Measurements from ENCODE around the gene EIF3J. TPM values are rescaled to one million over a fixed set of nuclear protein-coding genes. Genes with fewer than 3 reads are reported as not detected.
A peak's percentile ranks its signal among the peaks of the same experiment; 100 is the strongest.
"Not testable (repeated sequence)": the region's sequence is repeated elsewhere in the genome, so short reads cannot be mapped to it uniquely, and the experiment has no call there.

Gene EIF3J
- total and polyA plus RNA-seq, 9 donors = 38.6 to 101 (median 93.0) TPM

DNA sequence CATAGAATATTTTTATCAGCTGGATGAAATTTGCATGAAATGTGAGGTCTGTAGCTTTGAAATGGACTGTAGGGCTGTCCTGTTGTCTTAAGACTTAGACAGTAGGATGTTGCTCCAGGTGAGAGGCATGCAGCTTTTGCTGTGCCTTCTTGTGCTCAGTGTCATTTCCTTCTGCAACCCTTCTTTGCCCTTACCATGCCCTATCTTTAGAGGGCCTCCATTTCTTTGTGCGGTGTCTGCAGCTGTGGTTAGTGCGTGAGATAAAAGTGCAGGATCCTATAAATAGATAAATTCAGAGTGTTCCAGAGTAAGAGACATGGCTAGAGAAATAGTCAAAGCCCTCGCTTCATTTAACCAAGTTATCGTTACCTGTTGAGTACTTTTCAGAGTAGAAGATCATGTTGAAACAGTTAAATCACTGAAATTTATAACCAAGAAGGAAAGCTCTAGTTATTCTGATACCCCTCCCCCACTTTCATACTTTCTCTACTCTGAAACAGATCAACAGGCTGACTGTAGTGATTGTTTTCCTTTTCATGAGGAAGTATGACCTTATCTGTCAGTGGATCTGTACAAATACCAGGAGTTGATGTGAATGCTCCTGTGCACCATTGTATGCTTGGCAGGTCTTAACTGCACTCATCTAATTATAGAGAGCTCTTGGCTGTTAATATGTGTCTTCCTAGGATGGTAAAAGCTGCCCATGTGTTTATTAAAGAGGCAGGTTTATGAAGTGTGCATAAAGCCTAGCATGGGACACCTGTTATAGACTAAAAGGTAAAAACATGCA is 18.2 kb downstream of the EIF3J start:
- peaks cover 2% of the 10 kb centered on the region for H3K4me1 ChIP-seq (ENCODE audit: control insufficient read depth, insufficient read depth, low read length)
- no peaks in the 10 kb centered on the region for H3K27me3 ChIP-seq (ENCODE audit: control insufficient read depth, insufficient read depth, low read length)
- H3K27ac ChIP-seq (ENCODE audit: low read length) = no peak overlapping the region
- no peak overlapping the region for H3K4me3 ChIP-seq (ENCODE audit: low read length)
- H3K36me3 ChIP-seq (ENCODE audit: control insufficient read depth, insufficient read depth, low read length) = peaks cover 48% of the 10 kb centered on the region
- no peak for DNase-seq
- H3K9me3 ChIP-seq (replicated peaks; ENCODE audit: control insufficient read depth, low read depth, low read length) = no peaks in the 10 kb centered on the region
- no CpG with 5 or more reads among the region's 4 CpGs for WGBS (ENCODE audit: insufficient coverage)

DNA sequence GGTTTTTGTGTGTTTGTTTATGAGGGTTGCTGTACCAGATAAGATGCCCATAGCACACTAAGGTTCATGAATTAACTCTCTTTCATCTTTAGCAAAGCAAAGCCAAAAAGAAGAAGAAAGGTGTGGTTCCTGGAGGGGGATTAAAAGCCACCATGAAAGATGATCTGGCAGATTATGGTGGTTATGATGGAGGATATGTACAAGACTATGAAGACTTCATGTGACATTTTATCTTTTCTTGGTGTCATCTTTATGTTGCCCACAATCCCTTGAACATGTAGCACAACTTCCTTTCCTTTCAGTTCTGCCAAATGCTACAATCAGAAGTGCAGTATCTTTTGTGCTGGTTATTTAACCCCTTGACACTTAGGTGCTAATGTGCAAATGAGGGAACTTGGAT is 24.0 kb downstream of the EIF3J start:
- not testable (repeated sequence) for H3K4me1 ChIP-seq (ENCODE audit: control insufficient read depth, insufficient read depth, low read length); DNase-seq; H3K27me3 ChIP-seq (ENCODE audit: control insufficient read depth, insufficient read depth, low read length); H3K9me3 ChIP-seq (replicated peaks; ENCODE audit: control insufficient read depth, low read depth, low read length); H3K27ac ChIP-seq (ENCODE audit: low read length); H3K4me3 ChIP-seq (ENCODE audit: low read length)
- H3K36me3 ChIP-seq (ENCODE audit: control insufficient read depth, insufficient read depth, low read length) = peaks cover 67% of the 10 kb centered on the region

DNA sequence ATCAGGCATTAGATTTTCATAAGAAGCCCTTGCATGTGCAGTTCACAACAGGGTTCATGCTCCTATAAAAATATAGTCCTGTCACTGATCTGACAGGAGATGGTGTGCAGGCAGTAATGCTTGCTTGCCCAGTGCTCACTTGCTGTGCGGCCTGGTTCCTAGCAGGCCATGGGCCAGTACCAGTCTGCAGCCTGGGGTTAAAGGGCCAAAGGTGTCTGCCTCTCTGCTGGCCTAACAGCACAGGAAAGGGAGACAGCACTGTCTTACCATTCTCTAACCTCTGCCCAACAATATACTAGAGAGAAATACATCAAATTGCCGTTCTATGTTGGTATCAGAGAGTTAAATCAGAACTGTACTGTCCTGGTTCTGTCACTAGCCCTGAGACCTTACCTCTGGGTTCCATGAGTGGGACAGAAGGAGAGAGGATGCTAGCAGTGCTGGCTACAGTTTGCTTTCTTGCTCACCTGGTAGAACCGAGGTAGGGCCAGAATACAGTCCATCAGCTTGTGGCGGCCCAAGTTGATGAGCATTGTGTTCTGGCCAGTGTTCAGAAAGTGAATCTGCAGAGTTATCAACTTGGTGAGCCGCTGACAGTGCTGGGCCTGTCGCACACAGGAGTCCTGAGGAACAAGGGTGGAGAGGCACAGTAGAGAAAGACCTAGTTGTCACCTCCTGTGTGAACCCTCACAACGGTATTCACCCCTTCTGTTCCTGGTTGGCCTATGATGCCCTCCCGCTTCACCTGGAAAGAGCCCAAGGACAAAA is 28.6 kb downstream of the EIF3J start:
- Histone ChIP-seq H3K27ac (ENCODE audit: low read length) (no peak overlapping the region), H3K4me1 (ENCODE audit: control insufficient read depth, insufficient read depth, low read length) (no peaks in the 10 kb centered on the region), H3K9me3 (replicated peaks; ENCODE audit: control insufficient read depth, low read depth, low read length) (peaks cover 8% of the 10 kb centered on the region), H3K4me3 (ENCODE audit: low read length) (no peak overlapping the region), H3K36me3 (ENCODE audit: control insufficient read depth, insufficient read depth, low read length) (peaks cover 63% of the 10 kb centered on the region), H3K27me3 (ENCODE audit: control insufficient read depth, insufficient read depth, low read length) (no peaks in the 10 kb centered on the region)
- WGBS (ENCODE audit: insufficient coverage) = 100% methylated on average over 7 of the region's 8 CpGs
- no peak for DNase-seq

DNA sequence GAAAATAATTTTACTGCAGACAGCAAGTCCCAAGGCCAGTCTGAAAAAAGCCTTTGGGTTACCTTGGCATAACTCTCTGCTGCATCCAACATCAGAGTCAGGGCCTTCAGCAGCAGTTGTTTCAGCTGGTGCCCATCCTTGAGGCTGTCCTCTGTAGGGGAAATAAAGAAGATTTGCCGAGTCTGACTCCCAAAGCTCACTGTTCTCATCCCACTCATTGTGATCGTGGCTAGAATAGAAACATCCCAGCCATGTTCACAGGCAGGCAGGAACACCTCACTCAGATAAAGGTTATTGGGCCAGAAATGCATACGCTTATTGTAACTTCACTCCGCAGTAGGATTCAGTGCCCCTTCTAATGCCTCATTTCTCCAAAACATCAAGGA is 29.2 kb downstream of the EIF3J start:
- H3K27ac ChIP-seq (ENCODE audit: low read length) = no peak overlapping the region
- DNase-seq = no peak
- H3K36me3 ChIP-seq (ENCODE audit: control insufficient read depth, insufficient read depth, low read length) = peaks cover 61% of the 10 kb centered on the region
- H3K9me3 ChIP-seq (replicated peaks; ENCODE audit: control insufficient read depth, low read depth, low read length) = peaks cover 8% of the 10 kb centered on the region
- no peak overlapping the region for H3K4me3 ChIP-seq (ENCODE audit: low read length)
- 90% methylated on average over 2 of the region's 4 CpGs for WGBS (ENCODE audit: insufficient coverage)
- no peaks in the 10 kb centered on the region for H3K27me3 ChIP-seq (ENCODE audit: control insufficient read depth, insufficient read depth, low read length)
- no peaks in the 10 kb centered on the region for H3K4me1 ChIP-seq (ENCODE audit: control insufficient read depth, insufficient read depth, low read length)

DNA sequence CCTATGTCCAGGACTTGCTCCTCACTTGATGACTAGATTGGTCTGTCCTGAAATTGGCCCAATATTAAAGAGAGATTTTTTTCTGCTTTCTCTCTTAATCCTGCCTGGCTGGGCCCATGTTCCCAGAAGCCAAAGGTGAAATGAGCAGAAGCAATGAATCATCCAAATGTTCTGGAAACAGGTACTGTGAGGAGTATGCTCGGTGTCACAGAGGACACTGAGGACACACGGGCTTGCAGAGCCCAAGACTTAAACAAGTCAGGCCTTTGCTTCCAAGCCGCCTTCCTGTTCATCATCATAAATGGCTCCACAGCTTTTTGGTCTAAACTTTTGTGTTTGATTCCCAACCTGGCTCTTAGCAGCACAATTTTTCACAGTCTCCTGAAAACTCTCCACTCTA is 31.4 kb downstream of the EIF3J start:
- 56% methylated on average over 3 of the region's 3 CpGs for WGBS (ENCODE audit: insufficient coverage)
- DNase-seq = no peak
- peaks cover 66% of the 10 kb centered on the region for H3K36me3 ChIP-seq (ENCODE audit: control insufficient read depth, insufficient read depth, low read length)
- H3K4me3 ChIP-seq (ENCODE audit: low read length) = no peak overlapping the region
- H3K27me3 ChIP-seq (ENCODE audit: control insufficient read depth, insufficient read depth, low read length) = no peaks in the 10 kb centered on the region
- no peaks in the 10 kb centered on the region for H3K4me1 ChIP-seq (ENCODE audit: control insufficient read depth, insufficient read depth, low read length)
- peaks cover 8% of the 10 kb centered on the region for H3K9me3 ChIP-seq (replicated peaks; ENCODE audit: control insufficient read depth, low read depth, low read length)
- H3K27ac ChIP-seq (ENCODE audit: low read length) = no peak overlapping the region

DNA sequence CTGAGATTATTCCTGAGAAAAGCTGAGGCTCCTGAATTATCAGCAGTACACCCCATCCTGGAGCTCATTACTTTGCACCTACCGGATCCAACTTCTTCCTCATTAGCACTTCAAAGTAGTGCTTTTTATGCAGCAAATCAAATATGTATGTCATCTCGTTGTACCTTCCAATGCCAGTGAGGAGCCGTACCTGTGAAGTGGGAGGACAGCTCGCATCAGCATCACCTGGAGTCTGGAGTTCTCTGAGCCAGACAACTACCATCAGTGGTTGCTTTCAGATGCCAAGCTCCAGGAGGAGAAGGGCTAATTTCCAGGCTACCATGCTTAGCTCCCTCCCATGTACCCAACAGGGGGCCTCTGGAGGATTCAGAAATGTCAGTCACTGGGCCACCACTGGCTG is 32.4 kb downstream of the EIF3J start:
- no peaks in the 10 kb centered on the region for H3K4me1 ChIP-seq (ENCODE audit: control insufficient read depth, insufficient read depth, low read length)
- no peak overlapping the region for H3K4me3 ChIP-seq (ENCODE audit: low read length)
- no peaks in the 10 kb centered on the region for H3K27me3 ChIP-seq (ENCODE audit: control insufficient read depth, insufficient read depth, low read length)
- WGBS (ENCODE audit: insufficient coverage) = 81% methylated on average over 3 of the region's 4 CpGs
- no peak for DNase-seq
- H3K27ac ChIP-seq (ENCODE audit: low read length) = no peak overlapping the region
- H3K36me3 ChIP-seq (ENCODE audit: control insufficient read depth, insufficient read depth, low read length) = peaks cover 63% of the 10 kb centered on the region
- H3K9me3 ChIP-seq (replicated peaks; ENCODE audit: control insufficient read depth, low read depth, low read length) = peaks cover 8% of the 10 kb centered on the region

DNA sequence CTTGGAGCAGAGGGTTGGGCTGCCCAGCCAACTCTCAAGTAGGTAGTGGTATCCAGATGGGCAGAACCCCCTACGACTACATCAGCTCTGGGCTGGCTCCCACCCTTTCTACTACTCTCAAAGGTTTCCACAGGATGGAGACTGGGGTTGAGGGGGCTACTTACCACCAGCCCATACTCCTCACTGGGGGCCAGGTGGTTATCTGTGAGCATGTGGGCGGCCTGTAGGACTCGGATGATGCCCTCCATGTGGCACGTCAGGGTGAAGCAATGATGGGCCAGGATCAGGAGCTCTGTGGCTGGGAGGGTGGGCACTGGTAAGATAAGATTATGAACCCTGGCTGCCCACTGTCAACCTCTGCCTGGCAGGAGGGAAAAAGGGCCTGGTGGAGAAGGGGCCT is 33.4 kb downstream of the EIF3J start:
- Histone ChIP-seq H3K4me1 (ENCODE audit: control insufficient read depth, insufficient read depth, low read length) (no peaks in the 10 kb centered on the region), H3K27ac (ENCODE audit: low read length) (no peak overlapping the region), H3K36me3 (ENCODE audit: control insufficient read depth, insufficient read depth, low read length) (peaks cover 59% of the 10 kb centered on the region), H3K9me3 (replicated peaks; ENCODE audit: control insufficient read depth, low read depth, low read length) (peaks cover 3% of the 10 kb centered on the region), H3K27me3 (ENCODE audit: control insufficient read depth, insufficient read depth, low read length) (no peaks in the 10 kb centered on the region), H3K4me3 (ENCODE audit: low read length) (no peak overlapping the region)
- 90% methylated on average over 2 of the region's 4 CpGs for WGBS (ENCODE audit: insufficient coverage)
- no peak for DNase-seq

DNA sequence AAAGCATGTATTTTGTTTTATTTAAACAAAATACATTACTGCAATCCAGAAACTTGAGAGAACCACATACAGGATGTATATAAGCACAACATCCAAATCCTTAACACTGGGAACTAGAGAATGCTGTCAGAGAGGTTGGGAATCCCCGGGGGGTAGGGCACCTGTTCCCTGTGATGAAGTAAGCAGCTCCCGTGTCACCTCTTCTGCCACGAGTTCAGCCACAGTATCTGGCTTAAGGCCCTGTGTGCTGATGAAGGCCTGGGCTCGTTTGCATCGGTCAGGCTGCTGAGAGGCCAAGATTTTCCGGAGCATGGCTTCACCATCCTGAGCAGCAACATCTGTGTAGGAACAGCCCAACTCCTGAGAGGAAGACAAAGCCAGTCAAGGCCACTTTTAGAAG is 36.4 kb downstream of the EIF3J start:
- 83% methylated on average over 6 of the region's 6 CpGs for WGBS (ENCODE audit: insufficient coverage)
- no peak for DNase-seq
- Histone ChIP-seq H3K36me3 (ENCODE audit: control insufficient read depth, insufficient read depth, low read length) (peaks cover 37% of the 10 kb centered on the region), H3K4me1 (ENCODE audit: control insufficient read depth, insufficient read depth, low read length) (no peaks in the 10 kb centered on the region), H3K4me3 (ENCODE audit: low read length) (no peak overlapping the region), H3K27me3 (ENCODE audit: control insufficient read depth, insufficient read depth, low read length) (no peaks in the 10 kb centered on the region), H3K9me3 (replicated peaks; ENCODE audit: control insufficient read depth, low read depth, low read length) (no peaks in the 10 kb centered on the region), H3K27ac (ENCODE audit: low read length) (peak overlapping the region; percentile 7)

DNA sequence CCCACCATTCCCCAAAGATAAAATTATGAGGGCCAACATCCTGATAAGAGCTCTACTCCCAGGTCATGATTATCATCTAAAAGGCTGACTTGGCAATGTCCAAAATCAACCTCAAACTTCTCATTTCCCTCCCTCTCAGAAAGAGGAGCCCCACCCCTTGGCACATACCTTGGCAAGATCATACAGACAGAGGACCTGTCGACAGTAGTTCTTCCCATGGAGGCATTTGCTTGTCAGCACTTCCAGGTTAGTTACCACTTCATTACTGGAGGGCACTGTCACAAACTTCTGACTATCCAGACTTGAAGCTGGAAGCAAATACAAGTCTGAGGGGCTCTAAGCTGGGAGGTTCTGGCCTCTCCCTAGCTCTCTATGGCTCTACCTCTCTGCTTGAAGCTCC is 37.8 kb downstream of the EIF3J start:
- no peak for DNase-seq
- Histone ChIP-seq H3K9me3 (replicated peaks; ENCODE audit: control insufficient read depth, low read depth, low read length) (no peaks in the 10 kb centered on the region), H3K27ac (ENCODE audit: low read length) (no peak overlapping the region), H3K4me3 (ENCODE audit: low read length) (no peak overlapping the region), H3K4me1 (ENCODE audit: control insufficient read depth, insufficient read depth, low read length) (no peaks in the 10 kb centered on the region), H3K36me3 (ENCODE audit: control insufficient read depth, insufficient read depth, low read length) (peaks cover 35% of the 10 kb centered on the region), H3K27me3 (ENCODE audit: control insufficient read depth, insufficient read depth, low read length) (no peaks in the 10 kb centered on the region)
- 83% methylated on average over 1 of the region's 1 CpG for WGBS (ENCODE audit: insufficient coverage)

DNA sequence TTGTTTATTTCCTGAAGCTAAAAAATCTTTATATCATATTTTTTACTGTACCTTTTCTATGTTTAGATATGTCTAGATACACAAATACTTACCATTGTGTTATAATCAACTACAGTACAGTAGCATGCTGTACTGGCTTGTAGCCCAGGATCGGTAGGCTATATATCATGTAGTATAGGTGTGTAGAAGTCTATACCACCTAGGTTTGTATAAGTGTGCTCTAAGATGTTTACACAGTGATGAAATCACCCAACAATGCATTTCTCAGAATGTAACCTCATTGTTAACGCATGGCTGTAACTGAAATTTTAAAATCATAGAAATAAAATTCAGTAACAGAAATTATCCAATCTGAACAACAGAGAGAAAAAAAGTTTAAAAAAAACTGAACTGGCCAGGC is 43.2 kb downstream of the EIF3J start:
- Histone ChIP-seq H3K27me3 (ENCODE audit: control insufficient read depth, insufficient read depth, low read length) (no peaks in the 10 kb centered on the region), H3K27ac (ENCODE audit: low read length) (no peak overlapping the region), H3K36me3 (ENCODE audit: control insufficient read depth, insufficient read depth, low read length) (peaks cover 25% of the 10 kb centered on the region), H3K4me3 (ENCODE audit: low read length) (no peak overlapping the region), H3K4me1 (ENCODE audit: control insufficient read depth, insufficient read depth, low read length) (no peaks in the 10 kb centered on the region), H3K9me3 (replicated peaks; ENCODE audit: control insufficient read depth, low read depth, low read length) (no peaks in the 10 kb centered on the region)
- no peak for DNase-seq
- no CpG with 5 or more reads among the region's 2 CpGs for WGBS (ENCODE audit: insufficient coverage)
